ENCODE measurements around the gene CAMK2A.

- TF ChIP-seq, protein P1, sequence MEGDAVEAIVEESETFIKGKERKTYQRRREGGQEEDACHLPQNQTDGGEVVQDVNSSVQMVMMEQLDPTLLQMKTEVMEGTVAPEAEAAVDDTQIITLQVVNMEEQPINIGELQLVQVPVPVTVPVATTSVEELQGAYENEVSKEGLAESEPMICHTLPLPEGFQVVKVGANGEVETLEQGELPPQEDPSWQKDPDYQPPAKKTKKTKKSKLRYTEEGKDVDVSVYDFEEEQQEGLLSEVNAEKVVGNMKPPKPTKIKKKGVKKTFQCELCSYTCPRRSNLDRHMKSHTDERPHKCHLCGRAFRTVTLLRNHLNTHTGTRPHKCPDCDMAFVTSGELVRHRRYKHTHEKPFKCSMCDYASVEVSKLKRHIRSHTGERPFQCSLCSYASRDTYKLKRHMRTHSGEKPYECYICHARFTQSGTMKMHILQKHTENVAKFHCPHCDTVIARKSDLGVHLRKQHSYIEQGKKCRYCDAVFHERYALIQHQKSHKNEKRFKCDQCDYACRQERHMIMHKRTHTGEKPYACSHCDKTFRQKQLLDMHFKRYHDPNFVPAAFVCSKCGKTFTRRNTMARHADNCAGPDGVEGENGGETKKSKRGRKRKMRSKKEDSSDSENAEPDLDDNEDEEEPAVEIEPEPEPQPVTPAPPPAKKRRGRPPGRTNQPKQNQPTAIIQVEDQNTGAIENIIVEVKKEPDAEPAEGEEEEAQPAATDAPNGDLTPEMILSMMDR (IDR thresholded peaks at IDR 0.05): no peak
- no peak for TF ChIP-seq POLR2A (IDR thresholded peaks at IDR 0.05)
Observed at GRCh38 chr5:150329038-150329437, 39.5 kb upstream of the CAMK2A start.
